Muscle of leg (tissue), 11 donors: ENCODE data around the gene POLR3E. TPM values are rescaled to one million over a fixed set of nuclear protein-coding genes. Genes with fewer than 3 reads are reported as not detected.

Experiments used
- DNase-seq: peaks from one replicate; pipeline ENCODE4 v3.0.0; 2013
- H3K27ac ChIP-seq: one replicate; pipeline ENCODE4 v1.5.1; 2013; ENCODE audit warnings: mild to moderate bottlenecking, low read length, control low read depth
- H3K27me3 ChIP-seq: one replicate; pipeline ENCODE4 v1.6.1; 2013; ENCODE audit warnings: low read length; ENCODE audit not compliant: control insufficient read depth, insufficient read depth
- H3K36me3 ChIP-seq: one replicate; pipeline ENCODE4 v1.6.1; 2013; ENCODE audit warnings: low read length; ENCODE audit not compliant: control insufficient read depth, insufficient read depth
- H3K4me1 ChIP-seq: one replicate; pipeline ENCODE4 v1.6.1; 2013; ENCODE audit warnings: low read length; ENCODE audit not compliant: control insufficient read depth, insufficient read depth
- H3K4me3 ChIP-seq: one replicate; pipeline ENCODE4 v1.5.1; 2013; ENCODE audit warnings: low read length, control low read depth
- H3K9me3 ChIP-seq: replicated peaks from 2 replicates; pipeline ENCODE4 v1.6.1; 2013; ENCODE audit warnings: low read depth, low read length; ENCODE audit not compliant: control insufficient read depth
- WGBS: methylation state at CpG from one replicate; pipeline ENCODE4 v1.1.5; 2013; ENCODE audit warnings: missing lambda C conversion rate; ENCODE audit not compliant: insufficient coverage; 5-methylcytosine and 5-hydroxymethylcytosine counted together
- polyA plus RNA-seq, 8 donors: library from polyadenylated mRNA; unstranded; fragments of 120-200 nt; gene quantifications; one replicate each; pipeline versions ENCODE4 v1.2.1 to v1.2.3, GENCODE V29; 2013; ENCODE audit warnings: inconsistent platforms in 1 of 8, low replicate concordance in 1 of 8; ENCODE audit not compliant: insufficient read length in 8 of 8, insufficient read depth in 1 of 8
- total RNA-seq: library from RNA; stranded (reverse); fragments of 120-200 nt; gene quantifications from one replicate; pipeline ENCODE4 v1.2.4, GENCODE V29; 2013

The POLR3E gene
- total and polyA plus RNA-seq, 9 donors: 29.7 to 43.4 (median 35.3) TPM

DNA sequence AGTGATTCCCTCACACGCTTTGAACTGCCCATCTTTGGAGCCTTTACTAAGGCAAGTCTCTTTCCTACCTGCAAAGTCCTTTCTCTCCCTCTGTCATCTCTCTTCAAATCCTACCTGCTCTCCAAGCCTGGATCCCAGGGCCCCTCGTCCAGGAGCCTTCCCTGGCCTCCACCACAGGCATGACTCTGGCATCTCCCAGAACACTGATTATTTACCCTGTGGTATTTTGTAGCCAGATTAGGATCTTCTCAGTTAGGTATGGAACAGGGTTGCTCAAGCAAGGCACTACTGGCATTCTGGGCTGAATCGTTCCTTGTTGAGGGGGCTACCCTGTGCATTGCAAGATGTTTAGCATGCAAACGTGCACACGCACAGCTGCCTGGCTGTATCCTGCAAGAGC is 31.9 kb upstream of the POLR3E start:
- H3K4me3 ChIP-seq: no peak overlapping the region
- WGBS: 74% methylated on average over 2 of the region's 5 CpGs
- H3K27me3 ChIP-seq: no peaks in the 10 kb centered on the region
- no peaks in the 10 kb centered on the region for H3K4me1 ChIP-seq
- peaks cover 2% of the 10 kb centered on the region for H3K9me3 ChIP-seq
- H3K27ac ChIP-seq: no peak overlapping the region
- peaks cover 72% of the 10 kb centered on the region for H3K36me3 ChIP-seq
- no peak for DNase-seq

DNA sequence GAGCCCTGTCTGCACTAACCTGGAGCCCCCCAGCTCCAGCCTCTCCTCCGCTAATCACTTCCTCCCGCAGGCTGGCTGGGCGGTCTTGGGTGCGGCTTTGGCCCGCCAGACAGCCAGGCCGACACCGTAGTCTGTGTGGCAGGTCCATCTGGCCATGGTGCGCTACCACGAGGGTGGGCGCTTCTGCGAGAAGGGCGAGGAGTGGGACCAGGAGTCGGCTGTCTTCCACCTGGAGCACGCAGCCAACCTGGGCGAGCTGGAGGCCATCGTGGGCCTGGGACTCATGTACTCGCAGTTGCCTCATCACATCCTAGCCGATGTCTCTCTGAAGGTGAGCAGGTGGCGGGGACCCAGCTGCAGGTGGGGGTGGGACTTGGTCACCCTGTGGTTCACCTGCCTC is 30.7 kb upstream of the POLR3E start:
- no peak overlapping the region for H3K27ac ChIP-seq
- 95% methylated on average over 14 of the region's 19 CpGs for WGBS
- DNase-seq: no peak

DNA sequence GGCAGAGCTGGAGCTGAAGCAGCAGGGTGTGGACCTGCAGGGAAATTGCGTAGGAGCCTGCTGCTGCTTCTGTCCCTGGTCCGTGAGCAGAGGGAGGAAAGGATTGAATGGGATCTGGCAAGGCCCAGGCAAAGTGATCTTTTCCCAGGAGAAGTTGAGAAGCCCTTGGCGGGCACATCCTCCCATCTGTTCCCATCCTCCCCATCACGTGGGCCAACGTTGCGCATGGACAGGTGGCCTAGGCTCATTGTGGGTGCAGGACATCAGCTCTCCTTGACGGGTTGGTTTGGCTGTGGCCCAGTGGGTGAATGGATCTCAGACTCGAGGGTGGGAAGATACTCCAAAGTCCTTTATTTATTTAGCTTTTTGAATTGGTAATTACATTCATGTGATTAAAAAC is 29.4 kb upstream of the POLR3E start:
- peaks cover 73% of the 10 kb centered on the region for H3K36me3 ChIP-seq
- WGBS: 73% methylated on average over 2 of the region's 8 CpGs
- no peaks in the 10 kb centered on the region for H3K4me1 ChIP-seq
- DNase-seq: no peak
- H3K4me3 ChIP-seq: no peak overlapping the region
- no peaks in the 10 kb centered on the region for H3K27me3 ChIP-seq
- H3K9me3 ChIP-seq: no peaks in the 10 kb centered on the region
- H3K27ac ChIP-seq: no peak overlapping the region

More for the DNA sequence above, 30.7 kb upstream of the POLR3E start:
- Histone ChIP-seq H3K4me1 (no peaks in the 10 kb centered on the region), H3K9me3 (no peaks in the 10 kb centered on the region), H3K27me3 (no peaks in the 10 kb centered on the region), H3K36me3 (peaks cover 72% of the 10 kb centered on the region), H3K4me3 (no peak overlapping the region)

DNA sequence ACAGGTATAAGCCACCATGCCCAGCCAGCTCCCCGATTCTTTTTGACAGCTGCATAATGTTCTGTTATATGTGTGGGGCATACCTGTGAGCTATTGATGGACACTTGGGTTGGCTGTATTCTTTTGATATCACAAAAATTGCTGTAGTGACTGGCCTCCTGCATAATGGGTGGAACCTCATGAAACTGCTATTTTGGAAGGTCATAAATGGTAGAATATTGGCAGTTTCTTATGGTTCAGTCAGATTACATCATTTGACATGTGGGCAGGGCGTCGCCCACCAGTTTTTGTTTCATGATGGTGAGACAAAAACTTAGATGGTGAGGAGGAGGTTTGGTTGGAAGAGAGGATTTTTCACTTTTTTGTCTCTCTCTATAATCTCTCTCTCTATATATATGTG is 26.7 kb upstream of the POLR3E start:
- H3K9me3 ChIP-seq: no peaks in the 10 kb centered on the region
- no CpG with 5 or more reads among the region's 3 CpGs for WGBS
- H3K27ac ChIP-seq: no peak overlapping the region
- no peaks in the 10 kb centered on the region for H3K27me3 ChIP-seq
- peaks cover 73% of the 10 kb centered on the region for H3K36me3 ChIP-seq
- no peak for DNase-seq
- H3K4me3 ChIP-seq: no peak overlapping the region
- H3K4me1 ChIP-seq: no peaks in the 10 kb centered on the region

DNA sequence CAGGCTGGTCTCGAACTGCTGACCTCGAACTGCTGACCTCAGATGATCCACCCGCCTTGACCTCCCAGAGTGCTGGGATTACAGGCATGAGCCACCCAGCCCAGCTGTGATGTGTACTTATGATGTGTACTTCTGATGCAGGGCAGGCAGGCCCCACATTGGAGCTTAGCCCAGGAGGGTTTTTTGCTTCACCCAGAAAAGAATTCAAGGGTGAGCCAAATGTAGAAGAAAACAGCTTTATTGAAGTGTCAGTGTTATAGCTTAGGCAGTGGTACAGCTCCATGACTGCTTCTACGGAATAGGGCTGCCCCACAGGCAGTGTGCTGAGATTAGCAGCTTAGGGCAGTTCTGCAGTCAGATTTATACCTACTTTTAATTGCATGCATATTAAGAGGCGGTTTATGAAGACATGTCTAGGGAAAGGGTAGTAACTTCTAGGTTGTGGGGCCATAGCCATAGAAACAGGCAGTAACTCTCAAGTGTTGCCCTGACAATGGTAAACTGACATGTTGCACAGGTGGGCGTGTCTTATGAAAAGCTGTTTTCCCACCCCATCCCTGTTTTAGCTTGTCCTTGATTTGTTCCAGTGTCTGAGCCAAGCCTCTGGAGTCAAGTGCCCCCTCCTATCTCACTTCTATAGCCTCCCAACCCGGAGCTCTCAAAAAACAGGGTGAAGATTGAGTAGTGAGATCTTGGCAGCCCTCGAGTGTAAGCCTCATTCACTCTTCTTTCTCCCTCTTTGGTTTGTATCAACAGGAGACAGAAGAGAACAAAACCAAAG is 24.1 kb upstream of the POLR3E start:
- Histone ChIP-seq H3K27ac (no peak overlapping the region), H3K27me3 (no peaks in the 10 kb centered on the region), H3K4me1 (no peaks in the 10 kb centered on the region), H3K9me3 (no peaks in the 10 kb centered on the region), H3K36me3 (peaks cover 72% of the 10 kb centered on the region), H3K4me3 (no peak overlapping the region)
- 86% methylated on average over 5 of the region's 8 CpGs for WGBS
- no peak for DNase-seq

DNA sequence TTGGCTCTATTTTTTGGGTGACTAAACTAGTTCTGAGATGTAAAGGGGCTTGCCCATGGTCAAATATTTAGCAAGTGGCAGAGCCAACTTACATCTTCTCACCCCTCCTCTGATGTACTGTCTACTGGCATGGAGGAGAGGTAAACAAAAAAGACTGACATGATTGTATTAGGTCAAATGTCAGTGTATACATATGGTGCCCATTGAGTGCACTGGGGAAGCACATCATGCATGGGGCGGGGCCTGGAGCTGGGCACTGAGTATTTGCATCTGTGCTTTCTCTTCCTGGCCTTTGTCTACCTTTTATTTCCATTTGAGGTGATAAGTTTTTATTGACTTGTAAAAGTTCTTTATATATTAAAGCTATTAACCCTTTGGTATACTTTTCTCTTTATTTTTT is 22.3 kb upstream of the POLR3E start:
- Histone ChIP-seq H3K36me3 (peaks cover 83% of the 10 kb centered on the region), H3K4me1 (no peaks in the 10 kb centered on the region), H3K27ac (no peak overlapping the region), H3K9me3 (no peaks in the 10 kb centered on the region), H3K27me3 (no peaks in the 10 kb centered on the region), H3K4me3 (no peak overlapping the region)
- DNase-seq: no peak
- no CpG with 5 or more reads among the region's 1 CpG for WGBS

DNA sequence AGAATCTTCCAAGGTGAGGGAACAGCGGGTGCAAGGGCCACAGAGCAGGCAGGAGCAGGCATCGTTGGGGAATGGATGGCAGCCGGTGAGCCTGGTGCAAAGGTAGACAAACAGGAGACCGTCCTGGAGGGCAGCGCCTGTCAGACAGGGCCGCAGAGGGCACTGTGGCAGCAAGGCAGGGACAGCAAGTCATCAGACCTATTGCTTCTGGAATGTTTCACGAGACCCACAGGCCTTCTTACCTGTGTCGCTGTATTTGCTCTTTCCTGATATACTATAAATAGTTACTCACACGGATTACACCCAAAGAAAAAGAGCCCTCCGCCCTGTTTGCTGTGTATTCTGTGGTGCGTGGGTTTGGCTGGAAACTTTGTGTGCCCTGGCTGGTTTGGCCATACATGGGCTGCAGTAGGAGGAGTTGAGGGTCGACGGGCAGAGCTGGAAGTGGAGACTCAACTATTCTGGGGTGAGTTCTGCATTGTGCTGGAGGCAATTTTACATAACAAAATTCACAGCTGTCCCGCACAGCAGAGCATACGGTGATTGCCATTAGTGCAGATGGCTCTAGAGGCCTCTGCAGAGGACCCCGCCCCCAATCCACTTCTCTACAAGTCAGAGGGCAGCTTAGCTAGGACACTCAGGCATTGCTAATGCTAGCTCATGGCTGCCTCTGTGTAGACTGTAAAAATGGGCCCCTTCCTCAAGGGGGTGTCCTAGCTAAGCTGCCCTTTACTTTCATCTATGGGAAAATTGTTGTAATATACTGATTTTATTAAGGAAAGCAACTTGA is 18.6 kb upstream of the POLR3E start:
- Histone ChIP-seq H3K27ac (no peak overlapping the region), H3K4me1 (no peaks in the 10 kb centered on the region), H3K36me3 (peaks cover 83% of the 10 kb centered on the region), H3K4me3 (no peak overlapping the region), H3K9me3 (no peaks in the 10 kb centered on the region), H3K27me3 (no peaks in the 10 kb centered on the region)
- no peak for DNase-seq
- 67% methylated on average over 9 of the region's 16 CpGs for WGBS

DNA sequence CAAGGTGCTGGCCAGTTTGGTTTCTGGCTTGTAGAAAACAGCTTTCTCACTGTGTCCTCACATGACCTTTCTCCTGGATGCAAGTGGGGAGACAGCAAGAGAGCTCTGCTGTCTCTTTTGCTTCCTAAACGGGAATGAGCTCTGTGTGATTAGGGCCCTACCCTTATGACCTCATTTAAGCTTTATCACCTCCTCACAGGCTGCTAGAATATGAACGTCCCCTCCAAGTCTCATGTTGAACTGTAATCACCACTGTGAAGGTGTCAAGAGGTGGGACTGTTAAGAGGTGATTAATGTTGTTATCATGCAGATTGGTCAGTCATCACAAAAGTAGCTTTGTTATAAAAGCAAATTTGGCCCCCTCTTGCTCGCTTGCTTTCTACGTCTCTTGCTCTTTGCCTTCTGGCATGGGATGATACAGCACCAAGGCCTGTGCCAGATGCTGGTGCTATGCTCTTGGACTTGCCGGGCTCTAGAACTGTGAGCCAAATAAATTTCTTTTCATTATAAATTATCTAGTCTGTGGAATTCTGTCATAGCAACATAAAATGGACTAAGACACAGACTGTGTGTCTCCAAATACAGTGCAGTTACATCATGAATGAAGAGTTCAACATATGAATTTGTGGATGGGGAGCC is 14.8 kb upstream of the POLR3E start:
- DNase-seq: no peak
- H3K4me1 ChIP-seq: no peaks in the 10 kb centered on the region

DNA sequence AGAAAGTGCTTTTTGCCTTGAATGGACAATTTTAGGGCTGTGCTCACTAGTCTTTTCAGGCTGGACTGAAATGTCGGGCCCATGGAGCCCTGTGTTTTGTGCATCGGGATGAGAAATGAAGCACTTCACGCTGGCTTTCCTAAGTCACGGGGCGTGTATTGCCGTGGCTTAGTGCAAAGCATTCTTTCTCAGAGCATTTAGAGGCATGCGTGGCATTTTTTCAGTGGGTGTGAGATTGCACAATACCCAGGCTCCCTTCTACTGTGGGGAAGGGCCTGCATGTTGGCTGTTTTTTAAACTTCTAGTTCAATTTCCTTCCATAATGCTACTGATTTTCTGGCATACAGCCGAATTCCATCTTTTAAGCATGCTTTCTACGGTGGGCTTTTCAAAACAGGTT is 12.6 kb upstream of the POLR3E start:
- Histone ChIP-seq H3K4me3 (no peak overlapping the region), H3K27me3 (no peaks in the 10 kb centered on the region), H3K27ac (no peak overlapping the region), H3K4me1 (no peaks in the 10 kb centered on the region), H3K9me3 (no peaks in the 10 kb centered on the region), H3K36me3 (peaks cover 54% of the 10 kb centered on the region)
- 90% methylated on average over 3 of the region's 9 CpGs for WGBS
- DNase-seq: no peak

More for the DNA sequence above, 14.8 kb upstream of the POLR3E start:
- 85% methylated on average over 2 of the region's 5 CpGs for WGBS
- H3K27me3 ChIP-seq: no peaks in the 10 kb centered on the region
- no peak overlapping the region for H3K4me3 ChIP-seq
- H3K27ac ChIP-seq: no peak overlapping the region
- H3K36me3 ChIP-seq: peaks cover 74% of the 10 kb centered on the region
- H3K9me3 ChIP-seq: no peaks in the 10 kb centered on the region

DNA sequence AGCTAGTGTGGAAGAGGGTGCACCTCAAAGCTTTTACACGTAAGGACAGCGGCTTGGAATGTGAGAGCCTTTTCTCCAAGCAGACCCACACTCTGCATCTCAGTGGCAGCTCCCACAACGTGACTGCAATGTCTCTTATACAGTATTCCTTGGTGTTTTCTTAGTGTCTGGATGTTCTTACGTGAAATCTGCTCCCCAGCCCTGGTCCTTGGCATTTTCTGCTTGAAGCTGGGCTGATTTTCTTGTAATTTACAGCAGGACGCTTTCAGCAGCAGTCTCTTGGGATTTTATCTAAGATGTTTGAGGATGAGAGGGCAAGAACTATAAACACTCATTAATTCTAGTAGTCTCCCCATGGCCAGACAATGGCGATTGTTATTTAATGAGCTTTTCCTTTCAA is 12.1 kb upstream of the POLR3E start:
- Histone ChIP-seq H3K36me3 (peaks cover 50% of the 10 kb centered on the region), H3K9me3 (no peaks in the 10 kb centered on the region), H3K4me1 (no peaks in the 10 kb centered on the region), H3K4me3 (no peak overlapping the region), H3K27me3 (no peaks in the 10 kb centered on the region), H3K27ac (no peak overlapping the region)
- WGBS: 100% methylated on average over 1 of the region's 6 CpGs
- no peak for DNase-seq
